K562 (cell line): ENCODE results near the gene KSR2. TPM values are rescaled to one million over a fixed set of nuclear protein-coding genes. Genes with fewer than 3 reads are reported as not detected.
A peak's percentile ranks its signal among the peaks of the same experiment; 100 is the strongest.

ENCODE experiments used
- ATAC-seq: fragments of 200-7000 bp; cut with Tn5 transposase; 3 replicates; pipeline ENCODE4 v1.9.1; 2020; ENCODE audit warnings: moderate library complexity
- BruUV-seq: library from RNA; stranded (reverse); fragments of 400-500 nt; replicated peaks from 2 replicates; lab custom pipeline; 2021; lab: Mats Ljungman, UMichigan
- CTCF ChIA-PET: fragments of 300-600 bp; formaldehyde crosslinking; extraction: SDS; loops from one replicate; lab custom pipeline; 2021; ENCODE audit warnings: low intra/inter-chr PET ratio; lab: Yijun Ruan, JAX
- POLR2A ChIA-PET: fragments of 300-600, 350-650 bp; sonication (Branson Sonifier 250); formaldehyde crosslinking; extraction: SDS; loops from one replicate; lab custom pipeline; 2021; ENCODE audit warnings: antibody characterized with exemption, inconsistent platforms; lab: Yijun Ruan, JAX
- DNase-seq, 4 experiments: peaks; one replicate each; pipeline versions ENCODE4 v3.0.0 to v3.0.0-alpha.2; 2011 to 2018; ENCODE audit warnings: low spot score in 3 of 4, mixed read lengths in 3 of 4; ENCODE audit errors: extremely low read depth in 1 of 4
- FAIRE-seq: peaks from 2 replicates; lab custom pipeline; 2011; peaks lifted over from hg19 to GRCh38; lab: Jason Lieb, UNC
- H2AFZ ChIP-seq: 2 replicates; pipeline ENCODE4 v1.6.0; 2011; ENCODE audit warnings: low read depth, low read length, control low read depth, inconsistent platforms
- H3K27ac ChIP-seq: fragments of 200-600 bp; 3 replicates; pipeline ENCODE4 v1.8.0; 2011; ENCODE audit warnings: low read depth, mild to moderate bottlenecking, control low read depth, inconsistent platforms, low read length, moderate library complexity, mixed read lengths; ENCODE audit errors: extremely low read depth
- H3K27me3 ChIP-seq, 2 experiments: fragments of 300-600 bp in 1 of 2; 2 replicates in 1 of 2; 3 replicates in 1 of 2; pipeline versions ENCODE4 v1.6.0 to v1.8.0; 2011; ENCODE audit warnings: inconsistent platforms in 2 of 2, low read length in 2 of 2, mild to moderate bottlenecking in 1 of 2, mixed read lengths in 1 of 2, moderate library complexity in 1 of 2; ENCODE audit not compliant: control insufficient read depth in 2 of 2, insufficient read depth in 2 of 2
- H3K36me3 ChIP-seq: fragments of 300-600 bp; 3 replicates; pipeline ENCODE4 v1.8.0; 2011; ENCODE audit warnings: mild to moderate bottlenecking, low read length, inconsistent platforms; ENCODE audit not compliant: control insufficient read depth, insufficient read depth
- H3K4me1 ChIP-seq, 2 experiments: fragments of 200-600 bp in 1 of 2; replicated peaks in 1 of 2; 2 replicates in 1 of 2; 3 replicates in 1 of 2; pipeline versions ENCODE4 v1.5.1 to v1.8.0; 2011; ENCODE audit warnings: inconsistent platforms in 2 of 2, low read length in 2 of 2, mild to moderate bottlenecking in 1 of 2, mixed read lengths in 1 of 2, moderate library complexity in 1 of 2; ENCODE audit not compliant: control insufficient read depth in 2 of 2, insufficient read depth in 2 of 2
- H3K4me2 ChIP-seq: 2 replicates; pipeline ENCODE4 v1.6.1; 2011; ENCODE audit warnings: low read length, control low read depth, inconsistent platforms, mixed read lengths; ENCODE audit not compliant: insufficient read depth
- H3K4me3 ChIP-seq: fragments of 200-600 bp; sonication (generic), shearing (Covaris generic); 2 replicates; pipeline ENCODE4 v1.5.1; 2016; ENCODE audit warnings: control low read depth, inconsistent platforms
- H3K79me2 ChIP-seq: fragments of 200-600 bp; 3 replicates; pipeline ENCODE4 v1.8.0; 2011; ENCODE audit warnings: low read length, inconsistent platforms; ENCODE audit not compliant: control insufficient read depth, insufficient read depth
- H3K9ac ChIP-seq, 2 experiments: 2 replicates each; pipeline versions ENCODE4 v1.6.0 to v1.6.1; 2011; ENCODE audit warnings: low read depth in 2 of 2, low read length in 2 of 2, control low read depth in 1 of 2, inconsistent platforms in 1 of 2, mild to moderate bottlenecking in 1 of 2, mixed read lengths in 1 of 2; ENCODE audit not compliant: insufficient read depth in 1 of 2
- H3K9me1 ChIP-seq: one replicate; pipeline ENCODE4 v1.6.0; 2011; ENCODE audit warnings: inconsistent platforms, mild to moderate bottlenecking, low read length, moderate library complexity; ENCODE audit not compliant: control insufficient read depth, insufficient read depth
- H3K9me3 ChIP-seq: replicated peaks from 2 replicates; pipeline ENCODE4 v1.5.1; 2011; ENCODE audit warnings: low read depth, low read length, inconsistent platforms; ENCODE audit not compliant: control insufficient read depth, insufficient read depth
- H4K20me1 ChIP-seq: replicated peaks from 2 replicates; pipeline ENCODE4 v1.6.1; 2011; ENCODE audit warnings: low read length, inconsistent platforms, mixed read lengths; ENCODE audit not compliant: control insufficient read depth, insufficient read depth
- ARID2 ChIP-seq: fragments of 450-650 bp; IDR thresholded peaks from 2 replicates; pipeline ENCODE4 v1.6.1; 2017; ENCODE audit warnings: antibody characterized with exemption, mild to moderate bottlenecking
- CAMTA2 ChIP-seq: fragments of 250-450 bp; sonication (Bioruptor Pico); conservative IDR thresholded peaks from 2 replicates; pipeline ENCODE4 v1.5.1; 2022
- ETV1 ChIP-seq: fragments of 450-650 bp; conservative IDR thresholded peaks from 2 replicates; pipeline ENCODE4 v1.6.1; 2016; ENCODE audit warnings: missing genetic modification characterization, control low read depth, low read depth, missing compliant biosample characterization
- L3MBTL2 ChIP-seq: fragments of 450-650 bp; IDR thresholded peaks from 2 replicates; pipeline ENCODE4 v1.6.1; 2016; ENCODE audit warnings: mild to moderate bottlenecking, moderate library complexity
- LCOR ChIP-seq: sonication (generic); formaldehyde crosslinking; IDR thresholded peaks from 2 replicates; pipeline ENCODE4 v1.8.0; 2022; ENCODE audit warnings: mild to moderate bottlenecking, missing genetic modification reagents
- RAD21 ChIP-seq, 2 experiments: fragments of 250-450 bp in 1 of 2; fragments of 450-650 bp in 1 of 2; sonication (Bioruptor Pico) in 1 of 2; formaldehyde crosslinking in 1 of 2; IDR thresholded peaks in 1 of 2; conservative IDR thresholded peaks in 1 of 2; 2 replicates each; pipeline versions ENCODE4 v1.4.0 to v1.8.0; 2020 to 2022; ENCODE audit warnings: mild to moderate bottlenecking in 2 of 2, moderate library complexity in 1 of 2
- RB1 ChIP-seq: fragments of 450-650 bp; IDR thresholded peaks from 2 replicates; pipeline ENCODE4 v1.6.1; 2017; ENCODE audit warnings: low read depth, mild to moderate bottlenecking
- SMC3 ChIP-seq: conservative IDR thresholded peaks from 2 replicates; pipeline ENCODE4 v1.6.1; 2011; ENCODE audit warnings: low read depth, low read length, improper control_type of control experiment; ENCODE audit not compliant: insufficient read depth
- STAG1 ChIP-seq: sonication (generic); formaldehyde crosslinking; IDR thresholded peaks from 2 replicates; pipeline ENCODE4 v1.5.0; 2020; ENCODE audit warnings: missing genetic modification reagents, borderline replicate concordance
- WGBS: fragments of 100-300 bp; shearing (Covaris generic); methylation state at CpG from one replicate; pipeline ENCODE4 v1.1.6; 2016; ENCODE audit warnings: low coverage, mixed read lengths; ENCODE audit not compliant: insufficient coverage; ENCODE audit errors: missing lambda C conversion rate; 5-methylcytosine and 5-hydroxymethylcytosine counted together
- in situ Hi-C: fragments of 300-500 bp; cut with MboI; formaldehyde crosslinking; loops from 4 replicates; pipeline ENCODE4 v1.15.0; 2018; ENCODE audit warnings: inconsistent platforms, mixed read lengths
- intact Hi-C: fragments of 100-400 bp; cut with micrococcal nuclease; formaldehyde crosslinking; loops from 2 replicates; pipeline ENCODE4 v1.14.2; 2022
- polyA plus RNA-seq, 8 experiments: library from polyadenylated mRNA; depleted of rRNA in 4 of 8; stranded (reverse) in 5 of 8; unstranded in 3 of 8; fragments of >200 nt; fragmentation: Nextera tagmentation in 2 of 8; fragmentation: Illumina TruSeq in 1 of 8; extraction: Ambion mirVana in 2 of 8; extraction: Trizol in 1 of 8; gene quantifications; 2 replicates each; pipeline versions ENCODE4 v1.2.1 to v1.2.3, GENCODE V29; 2011 to 2014; ENCODE audit warnings: inconsistent platforms in 1 of 8, missing spikeins in 1 of 8
- total RNA-seq, 7 experiments: library from RNA; depleted of rRNA in 6 of 7; stranded (reverse); fragments of >200 nt in 6 of 7; fragmentation: Illumina TruSeq in 2 of 7; extraction: Trizol in 2 of 7; gene quantifications; 2 replicates each; pipeline versions ENCODE4 v1.2.1 to v1.2.3, GENCODE V29; 2011 to 2021; ENCODE audit warnings: low replicate concordance in 1 of 7
- TF ChIP-seq, protein P1 (sequence below), 2 experiments: fragments of 450-650 bp; formaldehyde crosslinking in 1 of 2; IDR thresholded peaks; 2 replicates each; pipeline versions ENCODE4 v1.4.0 to v1.6.1; 2014 to 2020; ENCODE audit warnings: mild to moderate bottlenecking in 2 of 2, borderline replicate concordance in 1 of 2, low read depth in 1 of 2
- TF ChIP-seq, protein P2 (sequence below): sonication (generic); formaldehyde crosslinking; IDR thresholded peaks from 2 replicates; pipeline ENCODE4 v1.8.0; 2022; ENCODE audit warnings: missing genetic modification reagents, mild to moderate bottlenecking, moderate library complexity, borderline replicate concordance

Gene KSR2
- total and polyA plus RNA-seq, 9 of the 15 experiments (the other 6 are each of a cell fraction or from before 2014, with no cell fraction given), result not detected

DNA sequence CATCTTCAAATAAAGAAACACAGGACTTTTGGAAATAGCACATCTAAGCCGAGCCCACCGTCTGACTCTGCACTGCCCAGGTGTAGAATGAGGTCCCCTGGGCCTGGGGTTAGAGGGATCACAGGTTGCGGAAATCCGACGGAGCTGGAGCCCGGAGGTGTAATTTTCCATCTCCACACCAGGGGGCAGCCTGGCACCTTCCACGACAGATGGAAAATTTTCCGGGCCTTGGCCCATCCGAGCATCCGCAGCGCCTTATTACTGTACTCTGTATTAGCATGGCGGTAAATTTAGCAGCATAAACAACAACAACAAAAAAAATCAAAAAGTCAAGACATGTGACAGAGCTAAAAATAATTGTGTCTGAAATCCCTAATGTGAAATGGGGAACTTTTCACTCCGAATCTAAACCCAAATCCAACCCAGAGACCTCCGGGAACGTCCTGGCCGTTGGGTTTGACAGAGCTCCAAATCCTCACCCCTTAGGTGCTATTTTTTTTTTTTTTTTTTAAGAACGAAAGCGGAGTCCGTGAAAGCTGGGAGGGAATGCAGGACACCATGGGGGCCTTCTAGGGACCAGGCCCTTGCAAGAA is 93.9 kb downstream of the KSR2 start:
- Histone ChIP-seq H3K9ac (no peak overlapping the region), H2AFZ (no peak overlapping the region), H3K9me1 (no peaks in the 10 kb centered on the region), H3K4me3 (no peak overlapping the region), H3K4me1 (peaks cover 0 to 4% of the 10 kb centered on the region in 2 experiments; a peak in 1 of 5 replicates), H3K9me3 (no peaks in the 10 kb centered on the region), H3K27ac (no peak overlapping the region), H4K20me1 (no peaks in the 10 kb centered on the region), H3K36me3 (no peaks in the 10 kb centered on the region), H3K27me3 (peaks cover 17 to 32% of the 10 kb centered on the region in 2 experiments; a peak in 4 of 5 replicates), H3K4me2 (no peak overlapping the region), H3K79me2 (no peaks in the 10 kb centered on the region)
- peak; percentile 67 to 76 (median 74) for DNase-seq
- 14% methylated on average over 19 of the region's 19 CpGs for WGBS
- ChIA-PET CTCF (interaction anchor here (0.7 to 2.7 kb wide), 3 partner anchors 99 to 1162 kb away, joined by 3 to 23 read pairs (median 3); no protein-coding TSS in a partner anchor), POLR2A (interaction anchor here (0.6 to 0.7 kb wide), 3 partner anchors 86 to 666 kb away, joined by 3 to 5 read pairs (median 3); no protein-coding TSS in a partner anchor)
- FAIRE-seq, result peak; percentile 85
- intact Hi-C loops, result loop anchor here (2.0 to 10.0 kb wide), 4 partner anchors 160 to 502 kb away; partner anchors contain the start of gene SUDS3
- BruUV-seq, result no TSS peak
- ATAC-seq, result peak; percentile 92
- in situ Hi-C loops, result loop anchor here (10.0 kb wide), 1 partner anchor 510 kb away; no protein-coding TSS in a partner anchor
- TF ChIP-seq SMC3 (peak; percentile 72), ETV1 (tag) (peak; percentile 62; the same call in 1 of the 2 replicates), L3MBTL2 (no peak), STAG1 (CRISPR knock-in tag) (peak; percentile 52; the same call in 1 of the 2 replicates), RB1 (0 out of 2 replicates have a peak, but pooled peaks have one; percentile 33), ARID2 (peak; percentile 53; the same call in 1 of the 2 replicates), LCOR (CRISPR knock-in tag) (0 out of 2 replicates have a peak, but pooled peaks have one; percentile 40), CAMTA2 (CRISPR knock-in tag) (no peak), RAD21 (CRISPR knock-in tag; conservative IDR thresholded peaks at IDR 0.05 in 1 of 2, IDR thresholded peaks at IDR 0.05 in 1 of 2) (peak; percentile 60 to 87)
- TF ChIP-seq, protein P1, sequence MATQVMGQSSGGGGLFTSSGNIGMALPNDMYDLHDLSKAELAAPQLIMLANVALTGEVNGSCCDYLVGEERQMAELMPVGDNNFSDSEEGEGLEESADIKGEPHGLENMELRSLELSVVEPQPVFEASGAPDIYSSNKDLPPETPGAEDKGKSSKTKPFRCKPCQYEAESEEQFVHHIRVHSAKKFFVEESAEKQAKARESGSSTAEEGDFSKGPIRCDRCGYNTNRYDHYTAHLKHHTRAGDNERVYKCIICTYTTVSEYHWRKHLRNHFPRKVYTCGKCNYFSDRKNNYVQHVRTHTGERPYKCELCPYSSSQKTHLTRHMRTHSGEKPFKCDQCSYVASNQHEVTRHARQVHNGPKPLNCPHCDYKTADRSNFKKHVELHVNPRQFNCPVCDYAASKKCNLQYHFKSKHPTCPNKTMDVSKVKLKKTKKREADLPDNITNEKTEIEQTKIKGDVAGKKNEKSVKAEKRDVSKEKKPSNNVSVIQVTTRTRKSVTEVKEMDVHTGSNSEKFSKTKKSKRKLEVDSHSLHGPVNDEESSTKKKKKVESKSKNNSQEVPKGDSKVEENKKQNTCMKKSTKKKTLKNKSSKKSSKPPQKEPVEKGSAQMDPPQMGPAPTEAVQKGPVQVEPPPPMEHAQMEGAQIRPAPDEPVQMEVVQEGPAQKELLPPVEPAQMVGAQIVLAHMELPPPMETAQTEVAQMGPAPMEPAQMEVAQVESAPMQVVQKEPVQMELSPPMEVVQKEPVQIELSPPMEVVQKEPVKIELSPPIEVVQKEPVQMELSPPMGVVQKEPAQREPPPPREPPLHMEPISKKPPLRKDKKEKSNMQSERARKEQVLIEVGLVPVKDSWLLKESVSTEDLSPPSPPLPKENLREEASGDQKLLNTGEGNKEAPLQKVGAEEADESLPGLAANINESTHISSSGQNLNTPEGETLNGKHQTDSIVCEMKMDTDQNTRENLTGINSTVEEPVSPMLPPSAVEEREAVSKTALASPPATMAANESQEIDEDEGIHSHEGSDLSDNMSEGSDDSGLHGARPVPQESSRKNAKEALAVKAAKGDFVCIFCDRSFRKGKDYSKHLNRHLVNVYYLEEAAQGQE (IDR thresholded peaks at IDR 0.05; ENCODE audit: borderline replicate concordance), result peak; percentile 73; the same call in 1 of the 2 replicates
- TF ChIP-seq, protein P1 (CRISPR knock-in tag; IDR thresholded peaks at IDR 0.05; ENCODE audit: low read depth), result no peak
- TF ChIP-seq, protein P2, sequence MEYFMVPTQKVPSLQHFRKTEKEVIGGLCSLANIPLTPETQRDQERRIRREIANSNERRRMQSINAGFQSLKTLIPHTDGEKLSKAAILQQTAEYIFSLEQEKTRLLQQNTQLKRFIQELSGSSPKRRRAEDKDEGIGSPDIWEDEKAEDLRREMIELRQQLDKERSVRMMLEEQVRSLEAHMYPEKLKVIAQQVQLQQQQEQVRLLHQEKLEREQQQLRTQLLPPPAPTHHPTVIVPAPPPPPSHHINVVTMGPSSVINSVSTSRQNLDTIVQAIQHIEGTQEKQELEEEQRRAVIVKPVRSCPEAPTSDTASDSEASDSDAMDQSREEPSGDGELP (CRISPR knock-in tag), result peak; percentile 41; the same call in 1 of the 2 replicates
